ENCODE measurements around the gene TMSB4X. TPM values are rescaled to one million over a fixed set of nuclear protein-coding genes. Genes with fewer than 3 reads are reported as not detected.

The TMSB4X gene
- total and polyA plus RNA-seq, 2 of the 4 experiments (the other 2 are of a cell fraction), result 4,648 to 11,116 TPM

DNA sequence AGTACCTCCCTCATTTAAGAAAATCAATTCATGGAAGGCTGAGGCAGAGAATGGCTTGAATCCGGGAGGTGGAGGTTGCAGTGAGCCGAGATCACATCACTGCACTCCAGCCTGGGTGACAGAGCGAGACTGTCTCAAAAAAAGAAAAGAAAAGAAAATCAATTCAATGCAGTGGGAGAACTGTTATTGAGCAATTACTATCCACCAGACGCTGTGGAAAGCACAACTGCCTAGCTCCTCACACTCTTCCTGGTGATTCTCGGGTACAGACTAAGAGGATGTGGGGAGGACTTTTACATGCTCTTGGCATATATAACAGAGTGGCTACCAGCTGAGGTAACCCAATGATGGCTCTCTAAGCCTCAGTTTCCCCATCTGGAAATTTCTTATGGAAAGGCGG is 2.7 kb upstream of the TMSB4X start:
- POLR2A ChIA-PET (ENCODE audit: unreplicated experiment), result no interaction called here

More for the DNA sequence above, 2.7 kb upstream of the TMSB4X start:
- Histone ChIP-seq H2BK5ac (ENCODE audit: low read depth, low read length, poor library complexity, severe bottlenecking) (no peak overlapping the region), H3K4me3 (ENCODE audit: insufficient read depth, low read depth, low read length) (no peak overlapping the region), H2AFZ (replicated peaks; ENCODE audit: low read length, poor library complexity) (no peak overlapping the region), H3K79me1 (ENCODE audit: low read depth in 1 of 2, low read length in 2 of 2) (peaks cover 0 to 17% of the 10 kb centered on the region in 2 experiments; a peak in 2 of 4 replicates), H4K91ac (ENCODE audit: insufficient read depth, low read depth, low read length) (no peak overlapping the region), H3K56ac (ENCODE audit: extremely low read depth, insufficient read depth, low read length) (no peak overlapping the region), H3K18ac (ENCODE audit: low read depth, low read length) (no peak overlapping the region), H4K20me1 (ENCODE audit: insufficient read depth, low read length) (peaks cover 12% of the 10 kb centered on the region; the same call in 1 of the 2 replicates), H2BK20ac (ENCODE audit: low read depth, low read length) (no peak overlapping the region), H2AK5ac (ENCODE audit: low read depth, low read length) (no peak overlapping the region), H4K5ac (ENCODE audit: low read depth, low read length) (no peak overlapping the region), H2BK120ac (ENCODE audit: low read depth, low read length) (no peak overlapping the region), H3K9me3 (ENCODE audit: control insufficient read depth, insufficient read depth, low read length) (no peaks in the 10 kb centered on the region), H3K27me3 (ENCODE audit: control insufficient read depth, insufficient read depth, low read length) (no peaks in the 10 kb centered on the region), H3K4me1 (ENCODE audit: control insufficient read depth, insufficient read depth, low read length) (peaks cover 2% of the 10 kb centered on the region), H3K4ac (ENCODE audit: low read depth, low read length) (no peak overlapping the region), H3K27ac (ENCODE audit: insufficient read depth, low read length) (no peak overlapping the region), H2AK9ac (replicated peaks; ENCODE audit: low read depth, low read length, poor library complexity) (no peak overlapping the region), H3K9me1 (ENCODE audit: insufficient read depth, low read length) (no peaks in the 10 kb centered on the region), H3K14ac (replicated peaks; ENCODE audit: low read depth, low read length) (no peak overlapping the region), H3K9ac (ENCODE audit: low read depth, low read length) (no peak overlapping the region), H3K4me2 (ENCODE audit: low read depth, low read length) (no peak overlapping the region), H3K23ac (ENCODE audit: low read depth, low read length) (no peak overlapping the region), H2BK15ac (ENCODE audit: low read depth, low read length) (no peak overlapping the region), H4K8ac (ENCODE audit: low read depth in 2 of 2, low read length in 2 of 2) (no peak overlapping the region), H3K36me3 (ENCODE audit: control insufficient read depth, insufficient read depth, low read length) (peaks cover 10% of the 10 kb centered on the region)
- no peak for ATAC-seq (ENCODE audit: low read depth)
- no peak for TF ChIP-seq CEBPB (IDR thresholded peaks at IDR 0.05; ENCODE audit: low read depth, low read length)
- TF ChIP-seq CHD1 (IDR thresholded peaks at IDR 0.05; ENCODE audit: low read depth, low read length), result no peak
- TF ChIP-seq, protein P1, sequence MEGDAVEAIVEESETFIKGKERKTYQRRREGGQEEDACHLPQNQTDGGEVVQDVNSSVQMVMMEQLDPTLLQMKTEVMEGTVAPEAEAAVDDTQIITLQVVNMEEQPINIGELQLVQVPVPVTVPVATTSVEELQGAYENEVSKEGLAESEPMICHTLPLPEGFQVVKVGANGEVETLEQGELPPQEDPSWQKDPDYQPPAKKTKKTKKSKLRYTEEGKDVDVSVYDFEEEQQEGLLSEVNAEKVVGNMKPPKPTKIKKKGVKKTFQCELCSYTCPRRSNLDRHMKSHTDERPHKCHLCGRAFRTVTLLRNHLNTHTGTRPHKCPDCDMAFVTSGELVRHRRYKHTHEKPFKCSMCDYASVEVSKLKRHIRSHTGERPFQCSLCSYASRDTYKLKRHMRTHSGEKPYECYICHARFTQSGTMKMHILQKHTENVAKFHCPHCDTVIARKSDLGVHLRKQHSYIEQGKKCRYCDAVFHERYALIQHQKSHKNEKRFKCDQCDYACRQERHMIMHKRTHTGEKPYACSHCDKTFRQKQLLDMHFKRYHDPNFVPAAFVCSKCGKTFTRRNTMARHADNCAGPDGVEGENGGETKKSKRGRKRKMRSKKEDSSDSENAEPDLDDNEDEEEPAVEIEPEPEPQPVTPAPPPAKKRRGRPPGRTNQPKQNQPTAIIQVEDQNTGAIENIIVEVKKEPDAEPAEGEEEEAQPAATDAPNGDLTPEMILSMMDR (conservative IDR thresholded peaks at IDR 0.05; ENCODE audit: low read depth, low read length), result no peak
- no peak for TF ChIP-seq MAZ (IDR thresholded peaks at IDR 0.05; ENCODE audit: borderline replicate concordance, low read depth, low read length)
- TF ChIP-seq FOS (IDR thresholded peaks at IDR 0.05; ENCODE audit: low read depth, low read length), result no peak
- TF ChIP-seq MAFK (IDR thresholded peaks at IDR 0.05; ENCODE audit: low read depth, low read length), result no peak
- no peak for TF ChIP-seq RAD21 (IDR thresholded peaks at IDR 0.05; ENCODE audit: low read length)
- no peak for TF ChIP-seq NFE2L2 (IDR thresholded peaks at IDR 0.05; ENCODE audit: low read depth, low read length)
- CTCF ChIA-PET, result no interaction called here
- intact Hi-C loops (cut with micrococcal nuclease), result loop anchor here (5.0 to 10.0 kb wide), 2 partner anchors 103 to 680 kb away; partner anchors contain the start of gene TCEANC
- no peak for DNase-seq
- dilution Hi-C loops (cut with HindIII; ENCODE audit: low sequenced_read_pairs, unreplicated experiment), result no loop called here
- BruUV-seq (replicated peaks), result no TSS peak
- WGBS, 2 experiments (ENCODE audit: extremely low coverage in 2 of 2, insufficient read length in 1 of 2), result 80% methylated on average over 1 of the region's 6 CpGs; no CpG with 5 or more reads in 1 of the 2 experiments
- in situ Hi-C loops (cut with MboI; ENCODE audit: low sequenced_read_pairs), result loop anchor here (25.0 kb wide), 2 partner anchors 765 to 1065 kb away; partner anchors contain the start of genes GEMIN8, OFD1 and TRAPPC2
